ENCODE results near the gene GRIK1. TPM values are rescaled to one million over a fixed set of nuclear protein-coding genes. Genes with fewer than 3 reads are reported as not detected.
"Not testable (repeated sequence)": the region's sequence is repeated elsewhere in the genome, so short reads cannot be mapped to it uniquely, and the experiment has no call there.

The GRIK1 gene
- total RNA-seq, 5 donors from 2014 or later (not counting 1 experiment from before 2014, with no cell fraction given) = not detected

GRCh38 chr21:29961291-29962027, 21.7 kb upstream of the GRIK1 start:
- ATAC-seq (replicated peaks in 1 of 4) (no peak), DNase-seq (no peak)
- H3K36me3 Mint-ChIP-seq = no peaks in the 10 kb centered on the region
- no peaks in the 10 kb centered on the region for H3K4me1 Mint-ChIP-seq
- Histone ChIP-seq H3K4me1 (ENCODE audit: control insufficient read depth in 1 of 2, extremely low read depth in 1 of 2, insufficient read depth in 2 of 2, low read length in 2 of 2) (no peaks in the 10 kb centered on the region), H3K27me3 (replicated peaks in 1 of 2; ENCODE audit: control insufficient read depth in 2 of 2, extremely low read depth in 1 of 2, insufficient read depth in 2 of 2, low read length in 1 of 2) (no peaks in the 10 kb centered on the region), H3K4me3 (ENCODE audit: control insufficient read depth in 1 of 2, extremely low read depth in 1 of 2, low read length in 1 of 2) (no peak overlapping the region), H3K9me3 (no peaks in the 10 kb centered on the region), H3K36me3 (ENCODE audit: control insufficient read depth in 2 of 2, extremely low read depth in 1 of 2, insufficient read depth in 1 of 2, low read length in 1 of 2) (no peaks in the 10 kb centered on the region), H3K27ac (ENCODE audit: low read length) (no peak overlapping the region)
- no peak overlapping the region for H3K27ac Mint-ChIP-seq
- peaks cover 0 to 7% (median 6%) of the 10 kb centered on the region in 3 donors for H3K9me3 Mint-ChIP-seq
- 79% methylated on average over 9 of the region's 11 CpGs for WGBS (ENCODE audit: insufficient coverage)
- ChIA-PET POLR2A (interaction anchor here in 1 of 2 donors (0.6 kb wide), 1 partner anchor 30 kb away, joined by 3 read pairs; no protein-coding TSS in a partner anchor), CTCF (no interaction called here)
- no peak overlapping the region for H3K4me3 Mint-ChIP-seq
- peaks cover 0 to 3% of the 10 kb centered on the region in 2 donors for H3K27me3 Mint-ChIP-seq

- Mint-ChIP-seq H3K27ac (no peak overlapping the region), H3K36me3 (no peaks in the 10 kb centered on the region), H3K4me1 (no peaks in the 10 kb centered on the region), H3K4me3 (no peak overlapping the region), H3K9me3 (peaks cover 0 to 7% (median 6%) of the 10 kb centered on the region in 3 donors), H3K27me3 (peaks cover 0 to 3% of the 10 kb centered on the region in 2 donors)
- no peaks in the 10 kb centered on the region for H3K27me3 ChIP-seq (replicated peaks in 1 of 2; ENCODE audit: control insufficient read depth in 2 of 2, extremely low read depth in 1 of 2, insufficient read depth in 2 of 2, low read length in 1 of 2)
- CTCF ChIA-PET = no interaction called here
- no peaks in the 10 kb centered on the region for H3K36me3 ChIP-seq (ENCODE audit: control insufficient read depth in 2 of 2, extremely low read depth in 1 of 2, insufficient read depth in 1 of 2, low read length in 1 of 2)
- H3K4me3 ChIP-seq (ENCODE audit: control insufficient read depth in 1 of 2, extremely low read depth in 1 of 2, low read length in 1 of 2) = no peak overlapping the region
- POLR2A ChIA-PET = no interaction called here
- H3K27ac ChIP-seq (ENCODE audit: low read length) = no peak overlapping the region
- ATAC-seq (replicated peaks in 1 of 4) = no peak
- DNase-seq = no peak
- H3K9me3 ChIP-seq = no peaks in the 10 kb centered on the region
- no peaks in the 10 kb centered on the region for H3K4me1 ChIP-seq (ENCODE audit: control insufficient read depth in 1 of 2, extremely low read depth in 1 of 2, insufficient read depth in 2 of 2, low read length in 2 of 2)
These were observed 18.8 kb upstream of the GRIK1 start for GRCh38 chr21:29958551-29958950.

- WGBS (ENCODE audit: insufficient coverage) = no CpG with 5 or more reads among the region's 2 CpGs
- H3K36me3 ChIP-seq (ENCODE audit: control insufficient read depth in 2 of 2, extremely low read depth in 1 of 2, insufficient read depth in 1 of 2, low read length in 1 of 2); H3K4me1 Mint-ChIP-seq; DNase-seq; H3K36me3 Mint-ChIP-seq; H3K27me3 ChIP-seq (replicated peaks in 1 of 2; ENCODE audit: control insufficient read depth in 2 of 2, extremely low read depth in 1 of 2, insufficient read depth in 2 of 2, low read length in 1 of 2); ATAC-seq (replicated peaks in 1 of 4); H3K9me3 ChIP-seq; H3K27me3 Mint-ChIP-seq; H3K9me3 Mint-ChIP-seq; H3K27ac Mint-ChIP-seq; H3K4me3 Mint-ChIP-seq; CTCF ChIA-PET; POLR2A ChIA-PET; H3K4me3 ChIP-seq (ENCODE audit: control insufficient read depth in 1 of 2, extremely low read depth in 1 of 2, low read length in 1 of 2); H3K27ac ChIP-seq (ENCODE audit: low read length); H3K4me1 ChIP-seq (ENCODE audit: control insufficient read depth in 1 of 2, extremely low read depth in 1 of 2, insufficient read depth in 2 of 2, low read length in 2 of 2): not testable (repeated sequence)
These were observed 18.2 kb upstream of the GRIK1 start for GRCh38 chr21:29958035-29958434.

GRCh38 chr21:29953690-29954089, 13.9 kb upstream of the GRIK1 start:
- Histone ChIP-seq H3K27ac (ENCODE audit: low read length) (no peak overlapping the region), H3K9me3 (no peaks in the 10 kb centered on the region), H3K27me3 (replicated peaks in 1 of 2; ENCODE audit: control insufficient read depth in 2 of 2, extremely low read depth in 1 of 2, insufficient read depth in 2 of 2, low read length in 1 of 2) (no peaks in the 10 kb centered on the region), H3K36me3 (ENCODE audit: control insufficient read depth in 2 of 2, extremely low read depth in 1 of 2, insufficient read depth in 1 of 2, low read length in 1 of 2) (no peaks in the 10 kb centered on the region), H3K4me3 (ENCODE audit: control insufficient read depth in 1 of 2, extremely low read depth in 1 of 2, low read length in 1 of 2) (no peak overlapping the region), H3K4me1 (ENCODE audit: control insufficient read depth in 1 of 2, extremely low read depth in 1 of 2, insufficient read depth in 2 of 2, low read length in 2 of 2) (no peaks in the 10 kb centered on the region)
- ATAC-seq (replicated peaks in 1 of 4) = no peak
- H3K4me3 Mint-ChIP-seq = no peak overlapping the region
- CTCF ChIA-PET = no interaction called here
- WGBS (ENCODE audit: insufficient coverage) = 40% methylated on average over 1 of the region's 2 CpGs
- peaks cover 0 to 6% (median 4%) of the 10 kb centered on the region in 3 donors for H3K9me3 Mint-ChIP-seq
- no peaks in the 10 kb centered on the region for H3K4me1 Mint-ChIP-seq
- DNase-seq = no peak
- no peaks in the 10 kb centered on the region for H3K36me3 Mint-ChIP-seq
- H3K27me3 Mint-ChIP-seq = peaks cover 0 to 8% of the 10 kb centered on the region in 2 donors
- POLR2A ChIA-PET = no interaction called here
- no peak overlapping the region for H3K27ac Mint-ChIP-seq

GRCh38 chr21:29953072-29953471, 13.3 kb upstream of the GRIK1 start:
- no peak overlapping the region for H3K27ac Mint-ChIP-seq
- DNase-seq (no peak), ATAC-seq (replicated peaks in 1 of 4) (no peak)
- no peaks in the 10 kb centered on the region for H3K36me3 ChIP-seq (ENCODE audit: control insufficient read depth in 2 of 2, extremely low read depth in 1 of 2, insufficient read depth in 1 of 2, low read length in 1 of 2)
- no peak overlapping the region for H3K4me3 ChIP-seq (ENCODE audit: control insufficient read depth in 1 of 2, extremely low read depth in 1 of 2, low read length in 1 of 2)
- H3K27ac ChIP-seq (ENCODE audit: low read length) = no peak overlapping the region
- H3K27me3 ChIP-seq (replicated peaks in 1 of 2; ENCODE audit: control insufficient read depth in 2 of 2, extremely low read depth in 1 of 2, insufficient read depth in 2 of 2, low read length in 1 of 2) = no peaks in the 10 kb centered on the region
- no peaks in the 10 kb centered on the region for H3K4me1 ChIP-seq (ENCODE audit: control insufficient read depth in 1 of 2, extremely low read depth in 1 of 2, insufficient read depth in 2 of 2, low read length in 2 of 2)
- ChIA-PET POLR2A (no interaction called here), CTCF (no interaction called here)
- H3K36me3 Mint-ChIP-seq = no peaks in the 10 kb centered on the region
- WGBS (ENCODE audit: insufficient coverage) = 60% methylated on average over 1 of the region's 4 CpGs
- no peaks in the 10 kb centered on the region for H3K4me1 Mint-ChIP-seq
- peaks cover 0 to 2% (median under 1%) of the 10 kb centered on the region in 3 donors for H3K9me3 Mint-ChIP-seq
- H3K9me3 ChIP-seq = no peaks in the 10 kb centered on the region
- H3K4me3 Mint-ChIP-seq = no peak overlapping the region
- peaks cover 0 to 6% of the 10 kb centered on the region in 2 donors for H3K27me3 Mint-ChIP-seq

- H3K27ac Mint-ChIP-seq = no peak overlapping the region
- no peaks in the 10 kb centered on the region for H3K9me3 Mint-ChIP-seq
- ATAC-seq (replicated peaks in 1 of 4) = no peak
- Histone ChIP-seq H3K4me1 (ENCODE audit: control insufficient read depth in 1 of 2, extremely low read depth in 1 of 2, insufficient read depth in 2 of 2, low read length in 2 of 2) (no peaks in the 10 kb centered on the region), H3K4me3 (ENCODE audit: control insufficient read depth in 1 of 2, extremely low read depth in 1 of 2, low read length in 1 of 2) (no peak overlapping the region), H3K36me3 (ENCODE audit: control insufficient read depth in 2 of 2, extremely low read depth in 1 of 2, insufficient read depth in 1 of 2, low read length in 1 of 2) (no peaks in the 10 kb centered on the region), H3K27ac (ENCODE audit: low read length) (no peak overlapping the region), H3K27me3 (replicated peaks in 1 of 2; ENCODE audit: control insufficient read depth in 2 of 2, extremely low read depth in 1 of 2, insufficient read depth in 2 of 2, low read length in 1 of 2) (no peaks in the 10 kb centered on the region), H3K9me3 (no peaks in the 10 kb centered on the region)
- H3K4me1 Mint-ChIP-seq = no peaks in the 10 kb centered on the region
- peaks cover 0 to 9% of the 10 kb centered on the region in 2 donors for H3K27me3 Mint-ChIP-seq
- ChIA-PET POLR2A (no interaction called here), CTCF (interaction anchor here in 1 of 2 donors (0.6 kb wide), 2 partner anchors 222 to 1849 kb away, joined by 3 read pairs; no protein-coding TSS in a partner anchor)
- DNase-seq = no peak
- H3K4me3 Mint-ChIP-seq = no peak overlapping the region
- no peaks in the 10 kb centered on the region for H3K36me3 Mint-ChIP-seq
These were observed 12.1 kb upstream of the GRIK1 start for GRCh38 chr21:29951911-29952310.

- Mint-ChIP-seq H3K4me3 (no peak overlapping the region), H3K27me3 (peaks cover 0 to 12% of the 10 kb centered on the region in 2 donors), H3K27ac (no peak overlapping the region), H3K36me3 (no peaks in the 10 kb centered on the region), H3K4me1 (no peaks in the 10 kb centered on the region), H3K9me3 (no peaks in the 10 kb centered on the region)
- CTCF ChIA-PET = no interaction called here
- Histone ChIP-seq H3K9me3 (no peaks in the 10 kb centered on the region), H3K27me3 (replicated peaks in 1 of 2; ENCODE audit: control insufficient read depth in 2 of 2, extremely low read depth in 1 of 2, insufficient read depth in 2 of 2, low read length in 1 of 2) (no peaks in the 10 kb centered on the region), H3K27ac (ENCODE audit: low read length) (no peak overlapping the region), H3K36me3 (ENCODE audit: control insufficient read depth in 2 of 2, extremely low read depth in 1 of 2, insufficient read depth in 1 of 2, low read length in 1 of 2) (no peaks in the 10 kb centered on the region), H3K4me1 (ENCODE audit: control insufficient read depth in 1 of 2, extremely low read depth in 1 of 2, insufficient read depth in 2 of 2, low read length in 2 of 2) (no peaks in the 10 kb centered on the region), H3K4me3 (ENCODE audit: control insufficient read depth in 1 of 2, extremely low read depth in 1 of 2, low read length in 1 of 2) (no peak overlapping the region)
- DNase-seq (no peak), ATAC-seq (replicated peaks in 1 of 4) (no peak)
- POLR2A ChIA-PET = no interaction called here
- no CpG with 5 or more reads among the region's 1 CpG for WGBS (ENCODE audit: insufficient coverage)
These were observed 10.2 kb upstream of the GRIK1 start for GRCh38 chr21:29949991-29950390.

Measured in T-cell (primary cell).